NCI-H2196 (cell line): ENCODE data around the gene SUCLG2.

Experiments
- DNase-seq: peaks from one replicate; lab custom pipeline; 2025; ENCODE audit not compliant: unreplicated experiment; lab: John Stamatoyannopoulos, UW

SUCLG2 gene

DNA sequence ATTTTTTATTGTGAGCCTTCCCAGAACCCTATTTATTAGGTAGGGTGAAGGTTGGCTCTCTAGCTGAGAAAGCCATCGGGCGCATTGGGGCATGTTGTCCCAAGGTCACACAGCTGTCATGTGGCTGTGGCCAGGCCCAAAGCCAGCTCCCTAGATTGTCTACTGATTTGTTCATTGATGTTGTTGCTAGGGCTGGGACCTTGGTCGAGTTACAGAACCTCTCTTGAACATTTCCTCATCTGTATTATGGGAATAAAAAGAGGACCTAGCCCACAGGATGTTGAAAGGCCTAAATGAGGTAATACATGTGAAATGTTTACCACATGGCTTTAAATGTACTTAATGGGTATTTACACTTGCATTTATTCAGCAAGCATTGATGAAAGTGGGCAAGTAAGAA is 252.5 kb downstream of the SUCLG2 start:
- DNase-seq, result no peak

DNA sequence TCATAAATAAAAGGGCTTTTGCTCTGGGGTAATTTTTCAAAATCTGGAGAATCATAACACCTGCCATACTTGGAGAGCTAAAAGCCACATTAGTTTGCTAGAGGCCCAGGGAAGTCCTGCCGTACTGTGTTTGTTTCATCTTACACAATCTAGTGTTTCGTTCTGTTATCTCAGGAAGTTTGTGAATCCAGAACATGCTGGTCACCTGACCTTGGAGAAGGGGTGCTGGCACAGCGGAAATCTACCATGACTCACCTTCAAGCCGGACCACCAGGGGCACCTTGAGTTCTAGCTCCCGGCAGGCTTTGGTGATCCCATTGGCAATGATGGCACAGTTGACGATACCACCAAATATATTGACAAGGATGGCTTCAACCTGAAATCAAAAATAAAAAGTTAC is 253.9 kb downstream of the SUCLG2 start:
- no peak for DNase-seq

DNA sequence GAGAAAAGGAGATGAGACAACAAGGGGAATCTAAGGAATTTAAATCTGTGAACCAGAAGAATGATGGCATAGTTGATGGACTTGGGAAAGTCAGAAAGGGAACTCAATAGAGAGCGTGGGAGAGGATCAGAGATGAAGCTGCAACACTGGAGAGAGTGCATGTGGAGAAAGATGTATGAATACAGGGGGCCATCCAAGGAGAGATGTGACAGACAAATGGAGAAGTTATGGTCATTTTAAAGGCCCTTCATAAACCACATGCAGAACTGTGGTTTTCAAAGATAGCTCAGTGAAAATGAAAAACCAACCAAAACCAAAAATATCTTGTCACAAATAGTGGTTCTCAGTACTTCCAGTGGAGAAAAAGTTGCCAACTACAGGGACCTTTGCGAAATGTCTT is 265.2 kb downstream of the SUCLG2 start:
- DNase-seq, result no peak

DNA sequence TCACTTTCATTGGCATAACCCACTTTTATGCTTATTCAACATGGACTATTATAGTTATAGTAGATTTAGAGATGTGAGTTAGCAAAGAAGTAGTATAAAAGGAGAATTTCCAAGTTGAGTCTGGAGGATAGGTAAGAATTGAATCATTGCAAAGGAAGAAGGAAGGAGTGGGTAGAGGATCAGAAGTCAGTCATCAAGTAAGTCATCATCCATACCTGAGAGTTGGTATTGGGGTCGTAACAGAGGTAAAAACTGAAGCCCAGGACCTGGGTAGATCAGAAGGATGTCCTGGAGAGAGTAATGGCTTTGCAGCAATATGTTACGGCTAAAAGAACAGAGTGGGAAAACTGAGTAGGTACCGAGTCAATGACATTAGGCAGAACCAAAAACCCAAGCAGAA is 265.7 kb downstream of the SUCLG2 start:
- DNase-seq, result no peak

DNA sequence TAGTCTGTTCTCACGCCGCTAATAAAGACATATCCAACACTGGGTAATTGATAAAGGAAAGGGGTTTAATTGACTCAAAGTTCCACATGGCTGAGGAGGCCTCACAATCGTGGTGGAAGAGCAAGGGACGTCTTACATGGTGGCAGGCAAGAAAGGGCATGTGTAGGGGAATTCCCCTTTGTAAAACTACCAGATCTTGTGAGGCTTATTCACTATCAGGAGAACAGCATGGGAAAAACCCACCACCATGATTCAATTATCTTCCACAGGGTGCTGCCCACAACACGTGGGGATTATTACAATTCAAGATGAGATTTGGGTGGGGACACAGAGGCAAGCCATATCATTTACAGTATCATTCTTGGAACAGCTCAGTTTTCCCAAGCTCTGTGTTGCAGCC is 268.0 kb downstream of the SUCLG2 start:
- DNase-seq, result no peak

DNA sequence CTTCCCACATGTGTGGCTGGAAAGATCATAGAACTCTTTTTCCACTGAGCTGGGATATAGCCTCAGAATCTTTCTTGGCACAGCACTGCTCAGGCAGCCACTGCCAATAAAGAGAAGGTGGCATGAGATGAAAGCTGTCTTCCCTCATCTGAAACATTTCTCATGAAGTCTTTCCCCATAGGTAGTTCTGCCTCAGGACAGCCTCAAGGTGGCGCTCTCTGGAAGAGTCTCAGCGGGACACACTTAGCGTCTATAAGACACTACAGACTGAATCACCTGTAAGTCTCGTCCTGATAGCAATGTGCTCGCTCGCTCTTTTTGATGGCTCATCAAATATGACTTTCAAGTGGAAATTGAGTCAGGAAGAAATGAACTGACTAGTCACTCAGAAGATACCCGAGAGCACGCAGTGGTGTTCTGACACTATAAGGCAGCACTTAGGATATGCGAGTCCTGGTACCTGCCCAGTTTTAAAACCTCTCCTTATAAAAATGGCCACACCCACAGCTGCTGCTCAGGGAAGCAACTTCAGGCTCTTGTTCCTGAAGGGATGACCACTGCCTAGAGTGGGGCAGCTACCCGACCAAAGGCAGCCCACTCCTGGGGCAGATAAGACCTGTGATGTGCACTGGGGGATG is 269.5 kb downstream of the SUCLG2 start:
- peak; percentile 10 for DNase-seq

DNA sequence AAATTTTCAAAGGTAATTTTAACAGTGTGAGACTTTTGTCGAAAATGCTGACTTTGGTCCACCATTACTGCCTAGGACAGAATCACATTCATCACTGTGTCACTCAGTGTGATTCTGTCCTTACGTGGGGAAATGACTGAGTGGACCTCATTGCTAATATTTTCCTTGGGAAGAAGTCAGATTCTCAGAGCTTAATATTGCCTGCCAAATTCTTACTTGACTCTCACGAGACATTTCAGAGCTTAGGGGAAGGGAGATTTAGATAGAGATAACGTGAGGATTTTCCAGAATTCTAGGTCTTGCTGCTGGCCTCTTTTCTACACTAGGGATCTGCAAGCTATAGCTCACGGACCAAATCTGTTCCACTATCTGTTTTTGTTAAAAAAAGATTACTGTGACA is 270.4 kb downstream of the SUCLG2 start:
- no peak for DNase-seq

DNA sequence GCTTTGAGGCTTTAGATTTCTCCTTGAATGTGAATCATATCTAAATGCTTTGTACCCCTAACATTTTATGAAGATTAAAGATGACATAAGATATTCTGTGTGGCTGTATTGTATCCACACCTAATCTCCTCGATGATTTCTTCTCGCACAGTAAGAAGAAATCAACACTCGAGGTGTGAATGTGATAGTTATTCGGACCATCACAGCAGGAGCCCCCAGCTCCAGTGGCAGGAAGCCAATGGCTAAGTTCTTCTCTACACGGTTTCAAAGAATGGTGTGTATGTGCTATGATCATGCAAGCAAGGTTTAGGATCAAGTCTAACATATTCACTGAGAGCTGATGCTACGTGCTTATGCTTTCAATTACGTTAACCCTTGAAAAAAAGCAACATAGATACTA is 271.0 kb downstream of the SUCLG2 start:
- DNase-seq, result no peak

DNA sequence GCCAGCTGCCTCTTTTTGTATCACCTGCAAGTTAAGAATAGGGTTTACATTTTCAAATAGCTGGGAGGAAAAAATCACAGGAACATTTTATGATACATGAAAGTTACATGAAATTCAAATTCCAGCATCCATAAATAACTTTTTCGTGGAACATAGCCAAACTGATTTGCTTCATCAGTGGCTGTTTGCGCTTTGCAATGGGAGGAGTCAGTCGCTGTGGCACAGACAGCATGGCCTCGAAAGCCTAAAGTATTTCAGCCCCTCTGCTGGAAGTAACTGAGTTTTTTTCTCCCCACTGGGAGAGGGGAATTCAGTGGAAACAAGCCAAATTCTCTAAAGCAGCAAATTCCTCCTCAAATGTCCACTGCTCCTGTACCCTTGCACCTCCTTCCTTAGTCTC is 271.9 kb downstream of the SUCLG2 start:
- no peak for DNase-seq

DNA sequence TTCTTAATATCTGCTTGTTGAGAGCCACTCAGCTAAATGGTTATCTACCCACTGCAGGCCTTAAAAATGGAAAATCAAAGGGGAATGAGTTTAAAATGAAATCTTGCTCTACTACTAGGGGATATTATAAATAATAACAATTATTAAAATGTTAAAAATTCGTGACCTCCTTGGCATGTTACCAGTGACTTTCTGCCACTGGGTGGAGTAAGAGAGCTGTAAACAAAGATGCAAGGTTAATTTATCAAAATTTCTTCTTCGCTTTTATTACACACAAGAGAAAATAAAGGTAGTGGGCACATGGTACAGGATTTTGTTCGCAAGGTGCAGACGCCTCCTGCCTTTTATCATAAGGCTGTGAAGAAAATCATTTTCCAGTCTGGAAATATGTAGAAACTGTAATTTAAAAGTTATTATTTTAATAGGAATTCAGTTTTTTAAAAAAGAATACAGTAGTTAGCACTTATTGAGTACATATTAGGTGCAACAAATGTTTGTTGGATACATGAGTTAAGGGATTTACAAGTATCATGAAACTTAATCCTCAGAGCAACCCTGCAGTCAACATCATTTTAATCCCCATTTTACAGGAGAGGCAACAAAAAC is 272.6 kb downstream of the SUCLG2 start:
- peak; percentile 24 for DNase-seq

DNA sequence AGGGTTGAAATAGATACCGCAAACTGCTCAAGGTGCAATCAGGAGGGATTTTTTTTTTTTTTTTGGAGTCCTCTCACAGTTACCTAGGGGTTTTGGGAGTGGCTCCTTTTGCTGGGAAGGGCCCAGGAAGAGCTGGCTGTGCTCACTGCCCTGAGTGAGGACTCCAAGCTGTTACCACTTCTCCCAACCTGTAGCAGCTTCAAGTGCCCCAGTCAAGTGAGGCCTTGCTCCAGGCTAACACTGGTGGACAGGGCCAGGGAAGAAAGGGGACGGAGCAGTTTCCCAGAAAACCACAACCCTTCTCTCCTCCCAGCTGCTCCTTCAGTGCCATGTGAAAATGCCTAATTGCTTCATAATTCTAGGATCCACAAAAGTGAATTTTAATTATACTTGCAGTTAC is 274.3 kb downstream of the SUCLG2 start:
- no peak for DNase-seq

DNA sequence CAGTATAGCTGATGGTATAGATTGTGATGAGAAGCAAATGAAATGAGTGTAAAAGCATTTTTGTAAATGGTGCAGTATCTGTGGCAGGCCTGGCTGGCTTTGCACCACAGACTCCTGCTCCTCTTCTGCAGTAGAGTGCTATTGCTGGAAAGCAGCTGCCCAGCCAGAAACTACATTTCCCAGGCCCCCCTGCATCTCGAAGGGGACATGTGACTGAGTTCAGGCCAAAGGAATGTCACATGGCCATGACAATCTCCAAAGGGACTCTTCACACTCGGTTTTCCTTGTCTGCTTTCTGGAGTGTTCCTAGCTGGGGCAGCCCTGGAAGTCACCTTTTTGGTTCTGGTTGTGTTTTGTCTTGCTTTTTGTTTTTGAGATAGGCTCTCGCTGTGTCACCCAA is 277.1 kb downstream of the SUCLG2 start:
- DNase-seq, result no peak

DNA sequence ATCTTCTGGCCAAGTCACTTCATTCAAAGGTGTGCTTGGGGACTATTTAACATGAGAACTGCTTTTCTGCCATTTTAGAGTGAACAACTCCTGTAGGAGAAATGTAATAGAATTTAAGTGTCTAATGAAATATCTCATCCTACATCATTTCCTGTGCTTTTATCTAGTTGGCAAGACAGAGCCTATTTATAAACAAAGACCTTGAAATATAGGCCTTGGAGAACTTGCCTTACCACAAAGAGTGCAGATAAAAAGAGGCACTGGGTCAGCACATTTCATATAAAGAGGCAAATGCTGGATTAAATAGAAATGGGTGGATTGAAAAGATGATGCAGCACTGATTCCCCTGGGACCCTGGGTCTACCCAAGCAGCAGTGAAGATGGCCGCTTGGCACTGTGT is 278.0 kb downstream of the SUCLG2 start:
- no peak for DNase-seq

DNA sequence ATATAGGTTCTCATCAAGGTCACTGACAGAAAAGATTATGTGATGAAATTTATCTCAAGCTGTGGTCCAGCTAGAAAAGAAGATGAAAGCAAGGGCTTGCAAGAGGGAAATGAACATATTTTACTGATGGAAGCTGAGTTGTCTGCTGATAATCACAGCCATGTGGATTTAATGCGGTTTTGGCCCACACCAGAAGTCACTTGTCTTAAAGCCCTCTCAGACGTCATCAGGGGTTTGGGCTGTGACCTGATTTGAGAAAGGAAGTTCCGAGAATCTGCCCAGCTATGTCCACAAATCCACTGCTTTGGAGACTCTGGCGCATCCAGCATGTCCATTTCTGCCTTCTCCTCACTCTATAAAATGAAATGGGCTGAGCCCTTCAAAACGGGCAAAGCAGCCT is 278.4 kb downstream of the SUCLG2 start:
- DNase-seq, result no peak

DNA sequence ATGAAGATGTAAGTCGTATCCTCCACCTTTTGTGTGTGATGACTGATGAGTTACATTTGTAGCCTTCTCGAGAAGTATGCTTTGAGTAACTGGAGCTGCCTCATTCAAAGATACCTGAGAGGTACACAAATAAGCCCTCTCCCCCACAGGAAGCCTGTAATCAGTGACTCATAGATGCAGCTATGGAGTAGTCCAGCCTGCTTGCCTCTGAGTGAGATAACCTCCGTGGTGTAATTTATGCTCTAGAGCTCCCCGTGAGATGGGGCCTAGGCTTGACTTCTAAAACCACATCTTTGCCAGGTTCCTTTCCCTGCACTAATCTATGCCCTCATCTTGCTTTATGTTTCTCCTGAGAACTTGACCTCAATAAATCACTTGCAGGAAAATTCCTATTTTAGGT is 291.7 kb downstream of the SUCLG2 start:
- no peak for DNase-seq

DNA sequence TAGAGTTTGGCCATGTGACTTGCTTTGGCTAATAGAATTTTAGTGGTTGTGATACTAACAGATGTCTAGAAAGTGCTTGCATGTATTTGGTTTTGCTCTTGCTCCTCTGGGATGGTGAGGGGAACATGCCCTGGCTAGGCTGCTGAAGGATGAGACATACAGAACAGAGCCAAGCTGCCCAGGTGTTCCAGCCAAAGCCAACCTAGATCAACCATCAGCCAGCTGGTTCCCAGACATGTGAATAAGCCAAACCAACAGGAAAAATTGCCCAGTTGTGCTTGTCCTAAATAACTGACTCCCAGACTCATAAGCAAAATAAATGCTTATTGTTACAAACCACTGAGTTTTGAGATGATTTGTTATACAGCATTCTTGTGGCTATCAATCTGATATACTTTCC is 292.6 kb downstream of the SUCLG2 start:
- DNase-seq, result no peak

DNA sequence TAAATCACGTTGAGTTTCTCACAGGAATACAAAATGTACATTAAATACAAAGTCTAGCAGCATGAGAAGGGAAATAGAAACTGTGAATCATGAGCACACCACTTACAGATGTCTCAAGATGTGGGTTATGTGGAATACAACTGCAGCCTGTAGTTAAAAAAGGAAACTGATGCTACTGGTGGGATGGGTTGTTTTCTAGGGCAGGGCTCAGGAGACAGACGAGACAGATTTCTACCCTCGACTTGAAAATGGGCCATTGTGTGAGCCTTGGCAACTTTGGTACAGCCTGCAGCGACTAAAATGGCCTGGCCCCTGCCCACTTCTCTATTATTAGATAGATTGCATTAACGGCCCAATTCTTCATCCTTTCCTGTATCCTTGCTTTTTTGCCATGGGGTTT is 293.1 kb downstream of the SUCLG2 start:
- no peak for DNase-seq

DNA sequence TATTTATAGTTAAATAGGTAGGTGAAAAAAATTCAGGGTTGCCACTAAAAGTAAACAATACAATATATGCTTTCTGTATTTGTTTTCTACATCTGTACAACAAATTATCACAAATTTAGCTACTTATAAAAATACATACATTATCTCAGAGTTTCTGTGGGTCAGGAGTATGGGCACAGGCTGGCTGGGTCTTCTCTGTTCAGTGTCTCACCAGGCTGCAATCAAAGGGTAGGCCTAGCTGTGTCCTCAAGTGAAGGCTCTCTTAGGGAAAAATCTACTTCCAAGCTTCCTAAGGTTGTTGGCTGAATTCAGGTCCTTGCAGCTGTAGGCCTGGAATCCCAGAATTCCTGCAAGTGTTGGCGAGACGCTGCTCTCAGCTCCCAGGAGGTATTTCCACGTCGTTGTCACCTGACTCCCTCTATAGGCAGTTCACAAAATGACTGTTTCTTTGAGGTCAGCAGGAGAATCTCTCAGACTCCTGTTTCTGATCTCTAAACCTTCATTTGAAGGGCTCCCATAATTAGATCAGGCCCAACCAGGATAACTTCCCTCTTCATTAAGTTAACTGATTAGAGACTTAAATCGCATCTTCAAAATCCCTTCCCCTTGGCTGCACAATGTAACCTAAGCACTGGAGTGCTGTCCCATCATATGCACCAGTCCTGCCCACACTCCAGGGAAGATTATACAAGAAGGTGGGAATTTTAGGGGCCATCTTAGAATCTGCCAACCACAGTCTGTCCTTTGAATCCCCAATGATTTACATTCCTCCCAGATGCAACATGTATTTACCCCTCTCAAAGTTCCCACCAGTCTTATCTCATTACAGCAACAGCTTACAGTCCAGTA is 296.6 kb downstream of the SUCLG2 start:
- no peak for DNase-seq

DNA sequence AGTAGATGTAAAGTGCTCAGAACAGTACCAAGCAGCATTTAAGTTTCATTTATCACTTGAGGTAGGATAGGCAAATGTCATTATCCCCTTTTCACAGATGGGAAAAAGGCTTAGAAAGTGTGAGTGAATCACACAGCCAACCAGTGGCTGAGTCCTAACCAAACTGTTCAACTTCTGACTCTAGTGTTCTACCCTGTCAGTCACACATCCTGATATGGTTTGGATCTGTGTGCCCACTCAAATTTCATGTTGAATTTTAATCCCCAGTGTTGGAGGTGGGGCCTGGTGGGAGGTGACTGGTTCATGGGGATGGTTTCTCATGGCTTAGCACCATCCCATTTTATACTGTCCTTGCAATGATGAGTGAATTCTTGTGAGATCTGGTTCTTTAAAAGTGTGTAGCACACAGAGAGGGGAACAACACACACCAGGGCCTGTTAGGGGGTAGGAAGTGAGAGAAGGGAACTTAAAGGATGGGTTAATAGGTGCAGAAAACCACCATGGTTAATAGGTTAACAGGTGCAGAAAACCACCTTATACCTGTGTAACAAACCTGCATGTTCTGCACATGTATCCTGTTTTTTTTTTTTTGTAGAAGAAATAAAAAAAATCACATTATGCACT is 304.7 kb downstream of the SUCLG2 start:
- DNase-seq, result no peak

DNA sequence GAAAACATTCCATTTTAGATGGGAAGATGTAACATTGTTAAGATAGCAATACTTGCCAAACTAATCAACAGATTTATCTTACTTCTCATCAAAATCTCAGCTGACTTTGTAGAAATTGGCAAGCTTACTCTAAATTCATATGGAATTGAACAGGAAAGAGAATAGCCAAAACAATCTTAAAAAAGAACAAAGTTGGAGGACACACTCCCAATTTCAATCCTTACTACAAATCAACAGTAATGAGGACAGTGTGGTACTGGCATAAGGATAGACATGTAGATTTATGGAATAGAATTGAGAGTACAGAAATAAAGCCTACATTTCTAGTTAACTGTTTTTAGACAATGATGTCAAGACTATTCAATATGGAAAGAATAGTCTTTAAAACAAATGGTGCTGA is 308.3 kb downstream of the SUCLG2 start:
- no peak for DNase-seq

DNA sequence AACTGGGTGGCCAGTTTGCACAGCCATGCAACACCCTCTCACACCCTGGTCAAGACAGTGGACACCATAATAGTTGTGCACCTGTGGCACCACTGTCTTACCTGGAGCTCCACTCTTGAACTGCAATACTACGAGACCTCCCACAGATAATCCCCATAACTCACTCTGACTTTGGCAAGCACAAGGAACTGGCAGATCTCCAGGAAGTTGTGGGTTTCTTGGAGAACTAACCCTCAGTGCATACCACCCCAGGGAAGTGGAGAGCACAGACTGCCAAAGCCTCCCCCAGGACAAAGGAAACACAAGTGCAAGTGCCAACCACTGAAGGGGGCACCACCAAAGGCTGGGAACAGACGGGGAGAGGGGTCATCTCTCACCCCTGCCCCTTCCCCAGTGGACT is 318.6 kb downstream of the SUCLG2 start:
- DNase-seq, result no peak

DNA sequence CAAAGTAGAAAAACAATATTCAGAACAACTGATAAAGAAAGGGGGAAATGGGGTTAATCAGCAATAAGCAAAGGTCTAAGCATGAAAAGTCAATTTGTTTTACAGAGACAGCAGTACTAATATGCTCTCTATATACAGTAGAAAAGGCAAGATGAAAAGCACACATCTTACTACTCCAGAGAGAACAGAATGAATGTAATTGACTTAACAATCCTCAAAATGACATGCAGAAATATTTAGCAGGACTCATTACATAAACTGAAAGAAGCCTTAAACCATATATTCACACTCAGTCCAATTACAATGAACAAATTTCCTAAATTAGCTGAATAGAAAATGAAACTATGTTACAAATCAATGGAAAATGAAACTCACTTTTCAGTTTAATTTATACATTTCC is 319.8 kb downstream of the SUCLG2 start:
- DNase-seq, result no peak
